ENCODE measurements around the gene LYZ.

DNA sequence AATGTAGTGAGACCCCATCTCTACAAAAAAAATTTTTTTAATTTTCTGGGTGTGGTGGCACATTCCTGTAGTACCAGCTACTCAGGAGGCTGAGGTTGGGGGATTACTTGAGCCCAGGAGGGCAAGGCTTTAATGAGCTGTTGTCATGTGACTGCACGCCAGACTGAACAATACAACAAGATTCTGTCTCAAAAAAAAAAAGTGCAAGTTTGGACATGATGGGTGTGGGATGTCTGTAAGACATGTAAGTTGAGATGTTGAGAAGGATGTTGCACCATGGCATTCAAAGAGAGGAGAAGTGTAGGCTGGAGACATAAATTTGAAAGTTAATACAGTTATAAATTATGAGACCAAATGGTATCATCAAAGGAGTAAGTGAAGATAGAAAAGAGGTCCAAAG lies 34.9 kb downstream of the LYZ start:
- TF ChIP-seq, protein P1, sequence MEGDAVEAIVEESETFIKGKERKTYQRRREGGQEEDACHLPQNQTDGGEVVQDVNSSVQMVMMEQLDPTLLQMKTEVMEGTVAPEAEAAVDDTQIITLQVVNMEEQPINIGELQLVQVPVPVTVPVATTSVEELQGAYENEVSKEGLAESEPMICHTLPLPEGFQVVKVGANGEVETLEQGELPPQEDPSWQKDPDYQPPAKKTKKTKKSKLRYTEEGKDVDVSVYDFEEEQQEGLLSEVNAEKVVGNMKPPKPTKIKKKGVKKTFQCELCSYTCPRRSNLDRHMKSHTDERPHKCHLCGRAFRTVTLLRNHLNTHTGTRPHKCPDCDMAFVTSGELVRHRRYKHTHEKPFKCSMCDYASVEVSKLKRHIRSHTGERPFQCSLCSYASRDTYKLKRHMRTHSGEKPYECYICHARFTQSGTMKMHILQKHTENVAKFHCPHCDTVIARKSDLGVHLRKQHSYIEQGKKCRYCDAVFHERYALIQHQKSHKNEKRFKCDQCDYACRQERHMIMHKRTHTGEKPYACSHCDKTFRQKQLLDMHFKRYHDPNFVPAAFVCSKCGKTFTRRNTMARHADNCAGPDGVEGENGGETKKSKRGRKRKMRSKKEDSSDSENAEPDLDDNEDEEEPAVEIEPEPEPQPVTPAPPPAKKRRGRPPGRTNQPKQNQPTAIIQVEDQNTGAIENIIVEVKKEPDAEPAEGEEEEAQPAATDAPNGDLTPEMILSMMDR (IDR thresholded peaks at IDR 0.05), result no peak
- no peak for TF ChIP-seq POLR2A (IDR thresholded peaks at IDR 0.05)

Measured in esophagus squamous epithelium (tissue), 4 donors.